ENCODE data around the gene SGSM1.
"Not testable (repeated sequence)": the region's sequence is repeated elsewhere in the genome, so short reads cannot be mapped to it uniquely, and the experiment has no call there.

SGSM1 gene

GRCh38 chr22:24819911-24820461, 14.0 kb downstream of the SGSM1 start:
- DNase-seq, result no peak
- no peak overlapping the region for H3K4me3 Mint-ChIP-seq

GRCh38 chr22:24822471-24822870, 16.5 kb downstream of the SGSM1 start:
- Mint-ChIP-seq H3K9me3 (no peaks in the 10 kb centered on the region), H3K27me3 (no peaks in the 10 kb centered on the region), H3K4me3 (no peak overlapping the region), H3K4me1 (ENCODE audit: low read depth) (no peaks in the 10 kb centered on the region), H3K36me3 (ENCODE audit: low read depth) (no peaks in the 10 kb centered on the region), H3K27ac (no peak overlapping the region)
- no peak for DNase-seq

More at GRCh38 chr22:24819911-24820461, 14.0 kb downstream of the SGSM1 start:
- no peaks in the 10 kb centered on the region for H3K27me3 Mint-ChIP-seq
- no peak overlapping the region for H3K27ac Mint-ChIP-seq
- H3K36me3 Mint-ChIP-seq (ENCODE audit: low read depth), result peaks cover 6% of the 10 kb centered on the region
- no peaks in the 10 kb centered on the region for H3K4me1 Mint-ChIP-seq (ENCODE audit: low read depth)
- H3K9me3 Mint-ChIP-seq, result peaks cover 7% of the 10 kb centered on the region

GRCh38 chr22:24823787-24824186, 17.8 kb downstream of the SGSM1 start:
- H3K27me3 Mint-ChIP-seq, result no peaks in the 10 kb centered on the region

GRCh38 chr22:24824250-24824649, 18.2 kb downstream of the SGSM1 start:
- DNase-seq, result no peak
- Mint-ChIP-seq H3K36me3 (ENCODE audit: low read depth) (no peaks in the 10 kb centered on the region), H3K27ac (no peak overlapping the region), H3K4me1 (ENCODE audit: low read depth) (no peaks in the 10 kb centered on the region), H3K9me3 (no peaks in the 10 kb centered on the region), H3K4me3 (no peak overlapping the region), H3K27me3 (no peaks in the 10 kb centered on the region)

More at GRCh38 chr22:24823787-24824186, 17.8 kb downstream of the SGSM1 start:
- Mint-ChIP-seq H3K27ac (no peak overlapping the region), H3K4me1 (ENCODE audit: low read depth) (no peaks in the 10 kb centered on the region), H3K4me3 (no peak overlapping the region), H3K36me3 (ENCODE audit: low read depth) (no peaks in the 10 kb centered on the region), H3K9me3 (no peaks in the 10 kb centered on the region)
- no peak for DNase-seq

GRCh38 chr22:24824915-24825314, 18.9 kb downstream of the SGSM1 start:
- no peaks in the 10 kb centered on the region for H3K36me3 Mint-ChIP-seq (ENCODE audit: low read depth)
- H3K27ac Mint-ChIP-seq, result no peak overlapping the region
- no peaks in the 10 kb centered on the region for H3K4me1 Mint-ChIP-seq (ENCODE audit: low read depth)
- no peaks in the 10 kb centered on the region for H3K27me3 Mint-ChIP-seq
- DNase-seq, result no peak
- H3K4me3 Mint-ChIP-seq, result no peak overlapping the region
- no peaks in the 10 kb centered on the region for H3K9me3 Mint-ChIP-seq

GRCh38 chr22:24826710-24827285, 20.8 kb downstream of the SGSM1 start:
- Mint-ChIP-seq H3K9me3 (no peaks in the 10 kb centered on the region), H3K4me3 (no peak overlapping the region), H3K27me3 (no peaks in the 10 kb centered on the region), H3K4me1 (ENCODE audit: low read depth) (no peaks in the 10 kb centered on the region), H3K27ac (no peak overlapping the region), H3K36me3 (ENCODE audit: low read depth) (no peaks in the 10 kb centered on the region)
- no peak for DNase-seq

- no peaks in the 10 kb centered on the region for H3K36me3 Mint-ChIP-seq (ENCODE audit: low read depth)
- H3K27ac Mint-ChIP-seq, result no peak overlapping the region
- DNase-seq, result no peak
- no peaks in the 10 kb centered on the region for H3K27me3 Mint-ChIP-seq
- no peaks in the 10 kb centered on the region for H3K9me3 Mint-ChIP-seq
- H3K4me1 Mint-ChIP-seq (ENCODE audit: low read depth), result no peaks in the 10 kb centered on the region
- H3K4me3 Mint-ChIP-seq, result no peak overlapping the region
Observed at GRCh38 chr22:24827296-24827695, 21.3 kb downstream of the SGSM1 start.

- H3K4me3 Mint-ChIP-seq, result no peak overlapping the region
- H3K27me3 Mint-ChIP-seq, result no peaks in the 10 kb centered on the region
- H3K36me3 Mint-ChIP-seq (ENCODE audit: low read depth), result no peaks in the 10 kb centered on the region
- H3K9me3 Mint-ChIP-seq, result no peaks in the 10 kb centered on the region
- H3K27ac Mint-ChIP-seq, result no peak overlapping the region
- no peaks in the 10 kb centered on the region for H3K4me1 Mint-ChIP-seq (ENCODE audit: low read depth)
- DNase-seq, result no peak
Observed at GRCh38 chr22:24830205-24830979, 24.4 kb downstream of the SGSM1 start.

GRCh38 chr22:24831687-24832086, 25.7 kb downstream of the SGSM1 start:
- Mint-ChIP-seq H3K36me3 (ENCODE audit: low read depth) (no peaks in the 10 kb centered on the region), H3K27ac (no peak overlapping the region), H3K9me3 (no peaks in the 10 kb centered on the region), H3K27me3 (no peaks in the 10 kb centered on the region), H3K4me1 (ENCODE audit: low read depth) (peaks cover 2% of the 10 kb centered on the region), H3K4me3 (no peak overlapping the region)
- DNase-seq, result no peak

GRCh38 chr22:24833881-24834495, 28.0 kb downstream of the SGSM1 start:
- no peak for DNase-seq
- Mint-ChIP-seq H3K36me3 (ENCODE audit: low read depth) (no peaks in the 10 kb centered on the region), H3K27me3 (no peaks in the 10 kb centered on the region), H3K27ac (no peak overlapping the region), H3K9me3 (no peaks in the 10 kb centered on the region), H3K4me3 (no peak overlapping the region), H3K4me1 (ENCODE audit: low read depth) (peaks cover 2% of the 10 kb centered on the region)

- no peak for DNase-seq
- Mint-ChIP-seq H3K9me3 (no peaks in the 10 kb centered on the region), H3K4me1 (ENCODE audit: low read depth) (peaks cover 2% of the 10 kb centered on the region), H3K27ac (no peak overlapping the region), H3K27me3 (no peaks in the 10 kb centered on the region), H3K4me3 (no peak overlapping the region), H3K36me3 (ENCODE audit: low read depth) (no peaks in the 10 kb centered on the region)
Observed at GRCh38 chr22:24834845-24835570, 29.0 kb downstream of the SGSM1 start.

GRCh38 chr22:24836282-24836681, 30.3 kb downstream of the SGSM1 start:
- DNase-seq, result no peak
- no peaks in the 10 kb centered on the region for H3K36me3 Mint-ChIP-seq (ENCODE audit: low read depth)
- H3K4me3 Mint-ChIP-seq, result no peak overlapping the region
- peaks cover 2% of the 10 kb centered on the region for H3K4me1 Mint-ChIP-seq (ENCODE audit: low read depth)
- no peaks in the 10 kb centered on the region for H3K27me3 Mint-ChIP-seq
- H3K9me3 Mint-ChIP-seq, result no peaks in the 10 kb centered on the region
- H3K27ac Mint-ChIP-seq, result no peak overlapping the region

GRCh38 chr22:24837517-24837916, 31.5 kb downstream of the SGSM1 start:
- not testable (repeated sequence) for H3K27ac Mint-ChIP-seq; H3K4me1 Mint-ChIP-seq (ENCODE audit: low read depth); H3K4me3 Mint-ChIP-seq; H3K9me3 Mint-ChIP-seq; DNase-seq; H3K36me3 Mint-ChIP-seq (ENCODE audit: low read depth); H3K27me3 Mint-ChIP-seq

GRCh38 chr22:24841261-24841660, 35.2 kb downstream of the SGSM1 start:
- DNase-seq, result no peak
- Mint-ChIP-seq H3K4me1 (ENCODE audit: low read depth) (peaks cover 8% of the 10 kb centered on the region), H3K9me3 (no peaks in the 10 kb centered on the region), H3K27ac (no peak overlapping the region), H3K36me3 (ENCODE audit: low read depth) (no peaks in the 10 kb centered on the region), H3K4me3 (no peak overlapping the region), H3K27me3 (no peaks in the 10 kb centered on the region)
